Measurements from ENCODE around the gene TANC1.

The TANC1 gene

DNA sequence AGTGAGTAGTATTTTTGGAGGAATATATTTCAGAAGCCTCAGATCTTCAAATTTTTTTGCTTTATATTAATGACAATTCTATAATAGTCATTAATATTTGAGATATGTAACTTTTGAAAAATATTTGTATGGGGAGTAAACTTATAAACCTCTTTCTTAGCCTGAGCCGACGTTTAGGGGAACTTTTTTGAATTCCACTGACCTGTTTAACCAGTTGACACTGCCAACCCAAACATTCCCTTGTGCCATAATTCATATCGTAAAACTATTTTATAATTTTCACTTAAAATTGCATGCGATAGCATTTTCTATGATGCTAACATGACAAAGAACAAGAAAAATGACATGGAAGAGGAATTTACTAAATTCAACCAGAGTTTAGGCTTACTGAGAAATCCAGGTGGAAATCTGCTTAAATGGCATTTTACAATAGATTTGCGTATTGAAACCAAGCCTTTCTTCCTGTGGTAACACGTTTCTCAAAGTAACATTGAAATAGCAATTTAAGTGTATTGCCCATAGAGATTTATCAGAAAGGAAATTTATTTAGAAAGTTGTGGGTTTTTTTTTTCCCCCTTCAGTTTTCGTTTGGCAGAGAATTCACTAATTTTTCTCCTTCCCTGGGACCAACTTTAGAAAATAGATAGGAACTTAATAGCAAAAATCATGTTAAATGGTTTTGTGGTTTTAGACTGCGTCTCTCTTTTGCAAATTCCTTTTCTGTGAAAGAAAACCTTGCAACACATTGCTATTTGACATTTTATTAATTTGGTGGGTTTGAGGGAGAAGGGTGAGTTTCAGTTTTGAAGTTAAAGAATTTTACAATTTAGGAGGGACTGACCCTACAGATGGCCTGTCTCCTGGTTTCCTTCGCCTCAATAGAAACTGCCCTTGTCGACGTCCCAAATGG, 77.4 kb downstream of the TANC1 start:
- peaks cover 0 to 90% (median 46%) of the 10 kb centered on the region in 4 donors for H3K4me1 ChIP-seq
- TF ChIP-seq, protein P1, sequence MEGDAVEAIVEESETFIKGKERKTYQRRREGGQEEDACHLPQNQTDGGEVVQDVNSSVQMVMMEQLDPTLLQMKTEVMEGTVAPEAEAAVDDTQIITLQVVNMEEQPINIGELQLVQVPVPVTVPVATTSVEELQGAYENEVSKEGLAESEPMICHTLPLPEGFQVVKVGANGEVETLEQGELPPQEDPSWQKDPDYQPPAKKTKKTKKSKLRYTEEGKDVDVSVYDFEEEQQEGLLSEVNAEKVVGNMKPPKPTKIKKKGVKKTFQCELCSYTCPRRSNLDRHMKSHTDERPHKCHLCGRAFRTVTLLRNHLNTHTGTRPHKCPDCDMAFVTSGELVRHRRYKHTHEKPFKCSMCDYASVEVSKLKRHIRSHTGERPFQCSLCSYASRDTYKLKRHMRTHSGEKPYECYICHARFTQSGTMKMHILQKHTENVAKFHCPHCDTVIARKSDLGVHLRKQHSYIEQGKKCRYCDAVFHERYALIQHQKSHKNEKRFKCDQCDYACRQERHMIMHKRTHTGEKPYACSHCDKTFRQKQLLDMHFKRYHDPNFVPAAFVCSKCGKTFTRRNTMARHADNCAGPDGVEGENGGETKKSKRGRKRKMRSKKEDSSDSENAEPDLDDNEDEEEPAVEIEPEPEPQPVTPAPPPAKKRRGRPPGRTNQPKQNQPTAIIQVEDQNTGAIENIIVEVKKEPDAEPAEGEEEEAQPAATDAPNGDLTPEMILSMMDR (IDR thresholded peaks at IDR 0.05) = no peak
- H3K36me3 ChIP-seq = no peaks in the 10 kb centered on the region
- intact Hi-C loops (cut with DNase I; ENCODE audit: low total_unique reads) = loop anchor here (5.0 kb wide), 1 partner anchor 77 kb away; no protein-coding TSS in a partner anchor
- H3K27me3 ChIP-seq = no peaks in the 10 kb centered on the region
- H3K4me3 ChIP-seq = no peak overlapping the region
- H3K9me3 ChIP-seq = no peaks in the 10 kb centered on the region
- H3K27ac ChIP-seq = peak overlapping the region; percentile 23 to 53
- DNase-seq = no peak

- Histone ChIP-seq H3K4me1 (peaks cover 0 to 89% (median 52%) of the 10 kb centered on the region in 4 donors), H3K9me3 (no peaks in the 10 kb centered on the region), H3K27ac (peak overlapping the region; percentile 53 to 55), H3K27me3 (no peaks in the 10 kb centered on the region), H3K36me3 (no peaks in the 10 kb centered on the region), H3K4me3 (no peak overlapping the region)
- intact Hi-C loops (cut with DNase I; ENCODE audit: low total_unique reads) = loop anchor here (5.0 kb wide), 1 partner anchor 75 kb away; no protein-coding TSS in a partner anchor
- DNase-seq = no peak
- TF ChIP-seq, protein P1 (IDR thresholded peaks at IDR 0.05) = no peak
These were observed 78.5 kb downstream of the TANC1 start for GRCh38 chr2:159046966-159047365.

GRCh38 chr2:159050426-159050825, 82.0 kb downstream of the TANC1 start:
- no peaks in the 10 kb centered on the region for H3K36me3 ChIP-seq
- H3K4me3 ChIP-seq = no peak overlapping the region
- H3K27ac ChIP-seq = no peak overlapping the region
- DNase-seq = no peak
- peaks cover 0 to 66% (median 40%) of the 10 kb centered on the region in 4 donors for H3K4me1 ChIP-seq
- TF ChIP-seq, protein P1 (IDR thresholded peaks at IDR 0.05) = no peak
- intact Hi-C loops (cut with DNase I; ENCODE audit: low total_unique reads) = no loop called here
- no peaks in the 10 kb centered on the region for H3K27me3 ChIP-seq
- no peaks in the 10 kb centered on the region for H3K9me3 ChIP-seq

DNA sequence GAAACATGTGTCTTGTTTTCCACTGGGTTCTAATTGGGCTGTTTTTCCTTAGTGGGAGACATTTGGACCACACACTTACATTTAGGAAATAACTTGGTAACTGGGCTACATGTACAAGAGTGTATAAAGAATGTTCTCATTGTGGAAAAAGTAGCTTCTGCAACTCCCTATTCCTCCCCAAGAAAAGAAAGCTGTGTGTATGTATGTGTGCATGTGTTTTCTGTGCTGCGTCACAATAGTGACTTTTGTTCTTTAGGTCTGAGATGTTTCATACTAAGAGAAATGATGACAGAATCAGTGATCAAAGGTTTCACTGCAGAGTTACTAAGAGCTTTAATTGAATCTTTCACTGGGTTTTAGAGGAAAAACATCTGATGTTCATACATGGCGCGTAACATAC, 82.7 kb downstream of the TANC1 start:
- H3K4me1 ChIP-seq = peaks cover 0 to 64% (median 33%) of the 10 kb centered on the region in 4 donors
- H3K27me3 ChIP-seq = no peaks in the 10 kb centered on the region
- intact Hi-C loops (cut with DNase I; ENCODE audit: low total_unique reads) = no loop called here
- H3K4me3 ChIP-seq = no peak overlapping the region
- TF ChIP-seq, protein P1 (IDR thresholded peaks at IDR 0.05) = no peak
- no peaks in the 10 kb centered on the region for H3K36me3 ChIP-seq
- H3K27ac ChIP-seq = peak overlapping the region in 1 of 2 donors; percentile 58
- H3K9me3 ChIP-seq = no peaks in the 10 kb centered on the region
- DNase-seq = no peak

DNA sequence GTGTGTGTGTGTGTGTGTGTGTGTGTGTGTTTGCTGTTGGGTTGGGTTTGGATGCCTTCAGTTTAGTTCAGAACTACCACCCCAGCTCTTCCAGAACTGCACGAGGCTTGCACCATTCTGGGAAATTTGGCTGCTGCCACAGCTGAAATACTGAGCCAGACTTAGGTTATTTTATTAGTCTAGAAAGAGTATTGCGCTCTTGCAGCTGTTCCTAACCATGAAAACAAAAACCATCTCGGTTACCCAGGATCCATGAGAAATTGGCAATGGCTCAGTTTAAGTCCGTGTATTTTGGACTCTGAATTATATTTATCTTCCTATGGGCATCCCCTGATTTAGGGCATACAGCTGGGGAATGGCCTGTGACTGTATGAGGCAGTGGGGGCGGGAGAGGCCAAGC, 83.2 kb downstream of the TANC1 start:
- Histone ChIP-seq H3K4me3 (no peak overlapping the region), H3K36me3 (no peaks in the 10 kb centered on the region), H3K27ac (peak overlapping the region; percentile 48 to 58), H3K9me3 (no peaks in the 10 kb centered on the region), H3K4me1 (peaks cover 0 to 59% (median 31%) of the 10 kb centered on the region in 4 donors), H3K27me3 (no peaks in the 10 kb centered on the region)
- peak in 1 of 2 donors; percentile 75 for DNase-seq
- TF ChIP-seq, protein P1 (IDR thresholded peaks at IDR 0.05) = no peak
- intact Hi-C loops (cut with DNase I; ENCODE audit: low total_unique reads) = no loop called here

Data from tibial artery (tissue), 4 donors.